H1 (cell line): ENCODE data around the gene LIMS1. TPM values are rescaled to one million over a fixed set of nuclear protein-coding genes. Genes with fewer than 3 reads are reported as not detected.

Experiments
- USF2 ChIP-seq: IDR thresholded peaks from 2 replicates; pipeline ENCODE4 v1.6.1; 2011; ENCODE audit warnings: low read length, improper control_type of control experiment
- polyA plus RNA-seq, 7 experiments: library from polyadenylated mRNA; depleted of rRNA in 3 of 7; stranded (reverse) in 5 of 7; unstranded in 2 of 7; fragments of >200 nt in 5 of 7; fragments of 200-250 nt in 2 of 7; gene quantifications; 1 replicate in 5 of 7; 2 replicates in 1 of 7; 4 replicates in 1 of 7; pipeline versions ENCODE4 v1.2.1 to v1.2.3, GENCODE V29; 2011 to 2013; ENCODE audit warnings: missing spikeins in 2 of 7, mixed read lengths in 2 of 7
- total RNA-seq: library from RNA; stranded (reverse); fragmentation: NEBNext Ultra II Directional; extraction: Animal tissue kit (Norgen Biotek cat#: 25700); gene quantifications from 2 replicates; pipeline ENCODE4 v1.2.1, GENCODE V29; 2021

LIMS1 gene
- total and polyA plus RNA-seq, 2 of the 8 experiments (the other 6 are each of a cell fraction or from before 2014, with no cell fraction given): 24.1 to 36.7 TPM

GRCh38 chr2:108579623-108580022 lies 45.4 kb downstream of the LIMS1 start (continued):
- no peak for TF ChIP-seq USF2
